Mesenchymal stem cell (in vitro differentiated cells and primary cell): Measurements from ENCODE around the gene ZNF319.
"Not testable (repeated sequence)": the region's sequence is repeated elsewhere in the genome, so short reads cannot be mapped to it uniquely, and the experiment has no call there.

Source experiments
- DNase-seq: peaks from one replicate; pipeline ENCODE4 v3.0.0-alpha.2; 2013
- H2AFZ ChIP-seq: one replicate; pipeline ENCODE4 v1.6.1; 2013; ENCODE audit warnings: low read depth, mild to moderate bottlenecking, control low read depth, inconsistent platforms, low read length, moderate library complexity
- H2AK5ac ChIP-seq: 2 replicates; pipeline ENCODE4 v1.6.1; 2013; ENCODE audit warnings: low read length, moderate library complexity, mild to moderate bottlenecking, inconsistent platforms; ENCODE audit not compliant: severe bottlenecking
- H2BK120ac ChIP-seq: one replicate; pipeline ENCODE4 v1.6.1; 2013; ENCODE audit warnings: low read depth, mild to moderate bottlenecking, inconsistent platforms, low read length, moderate library complexity
- H2BK12ac ChIP-seq, 2 experiments: one replicate each; pipeline ENCODE4 v1.6.1; 2013; ENCODE audit warnings: inconsistent platforms in 2 of 2, low read length in 2 of 2, mild to moderate bottlenecking in 2 of 2, moderate library complexity in 2 of 2, control low read depth in 1 of 2
- H2BK15ac ChIP-seq: one replicate; pipeline ENCODE4 v1.6.1; 2013; ENCODE audit warnings: mild to moderate bottlenecking, low read depth, inconsistent platforms; ENCODE audit not compliant: poor library complexity, severe bottlenecking
- H2BK5ac ChIP-seq: 2 replicates; pipeline ENCODE4 v1.6.1; 2013; ENCODE audit warnings: low read depth, mild to moderate bottlenecking, low read length, control low read depth, inconsistent platforms; ENCODE audit not compliant: poor library complexity, severe bottlenecking
- H3K14ac ChIP-seq, 2 experiments: one replicate each; pipeline ENCODE4 v1.6.1; 2013; ENCODE audit warnings: inconsistent platforms in 2 of 2, low read length in 2 of 2, control low read depth in 1 of 2, mild to moderate bottlenecking in 1 of 2, moderate library complexity in 1 of 2
- H3K18ac ChIP-seq, 2 experiments: one replicate each; pipeline ENCODE4 v1.6.1; 2013; ENCODE audit warnings: inconsistent platforms in 2 of 2, low read length in 2 of 2, control low read depth in 1 of 2, low read depth in 1 of 2, mild to moderate bottlenecking in 1 of 2
- H3K23ac ChIP-seq, 2 experiments: one replicate each; pipeline ENCODE4 v1.6.1; 2013; ENCODE audit warnings: inconsistent platforms in 2 of 2, low read length in 2 of 2, mild to moderate bottlenecking in 2 of 2, moderate library complexity in 2 of 2, control low read depth in 1 of 2
- H3K27ac ChIP-seq: 2 replicates; pipeline ENCODE4 v1.5.1; 2013; ENCODE audit warnings: mild to moderate bottlenecking, moderate library complexity, low read length, control low read depth, inconsistent platforms; ENCODE audit not compliant: poor library complexity, severe bottlenecking
- H3K27me3 ChIP-seq, 2 experiments: 2 replicates each; pipeline versions ENCODE4 v1.6.1 to v1.7.0; 2013; ENCODE audit warnings: low read length in 2 of 2, mild to moderate bottlenecking in 2 of 2, moderate library complexity in 2 of 2, control low read depth in 1 of 2, inconsistent platforms in 1 of 2; ENCODE audit not compliant: control insufficient read depth in 1 of 2, insufficient read depth in 1 of 2
- H3K36me3 ChIP-seq, 2 experiments: 2 replicates each; pipeline versions ENCODE4 v1.6.1 to v1.7.0; 2013; ENCODE audit warnings: low read length in 2 of 2, control low read depth in 1 of 2, inconsistent platforms in 1 of 2, low read depth in 1 of 2, mild to moderate bottlenecking in 1 of 2; ENCODE audit not compliant: insufficient read depth in 2 of 2, control insufficient read depth in 1 of 2
- H3K4ac ChIP-seq, 2 experiments: one replicate each; pipeline ENCODE4 v1.6.1; 2013; ENCODE audit warnings: inconsistent platforms in 2 of 2, low read length in 2 of 2, mild to moderate bottlenecking in 2 of 2, moderate library complexity in 2 of 2, control low read depth in 1 of 2, low read depth in 1 of 2
- H3K4me1 ChIP-seq: 2 replicates; pipeline ENCODE4 v1.6.1; 2013; ENCODE audit warnings: low read depth, low read length, control low read depth; ENCODE audit not compliant: control insufficient read depth, insufficient read depth
- H3K4me2 ChIP-seq: 2 replicates; pipeline ENCODE4 v1.6.1; 2013; ENCODE audit warnings: low read length, mild to moderate bottlenecking, inconsistent platforms; ENCODE audit not compliant: poor library complexity, severe bottlenecking
- H3K4me3 ChIP-seq, 2 experiments: 2 replicates each; pipeline versions ENCODE4 v1.5.1 to v1.7.0; 2013; ENCODE audit warnings: low read length in 2 of 2, mild to moderate bottlenecking in 2 of 2, control low read depth in 1 of 2, low read depth in 1 of 2; ENCODE audit not compliant: insufficient read depth in 1 of 2
- H3K79me1 ChIP-seq: replicated peaks from 2 replicates; pipeline ENCODE4 v1.6.1; 2013; ENCODE audit warnings: mild to moderate bottlenecking, control low read depth, low read length, inconsistent platforms; ENCODE audit not compliant: poor library complexity, severe bottlenecking
- H3K9ac ChIP-seq: 2 replicates; pipeline ENCODE4 v1.7.0; 2013; ENCODE audit warnings: mild to moderate bottlenecking, low read length, moderate library complexity
- H3K9me3 ChIP-seq: 2 replicates; pipeline ENCODE4 v1.7.0; 2013; ENCODE audit warnings: mild to moderate bottlenecking, low read length; ENCODE audit not compliant: control insufficient read depth
- H4K8ac ChIP-seq: one replicate; pipeline ENCODE4 v1.6.1; 2013; ENCODE audit warnings: inconsistent platforms, mild to moderate bottlenecking, low read length, moderate library complexity
- H4K91ac ChIP-seq: one replicate; pipeline ENCODE4 v1.6.1; 2013; ENCODE audit warnings: mild to moderate bottlenecking, low read length, inconsistent platforms
- WGBS: methylation state at CpG from one replicate; pipeline ENCODE4 v1.1.7; 2013; ENCODE audit warnings: mixed read lengths; 5-methylcytosine and 5-hydroxymethylcytosine counted together

The ZNF319 gene

GRCh38 chr16:57979006-57979585 lies 21.4 kb downstream of the ZNF319 start:
- WGBS: 87% methylated on average over 10 of the region's 11 CpGs
- Histone ChIP-seq H3K4me2 (no peak overlapping the region), H3K9me3 (no peaks in the 10 kb centered on the region), H2BK15ac (no peak overlapping the region), H3K4ac (no peak overlapping the region), H2AFZ (no peak overlapping the region), H3K4me3 (no peak overlapping the region), H2BK120ac (no peak overlapping the region), H3K27ac (no peak overlapping the region), H2BK5ac (no peak overlapping the region), H4K8ac (no peak overlapping the region), H3K27me3 (peaks cover 4 to 88% of the 10 kb centered on the region in 2 experiments), H3K4me1 (no peaks in the 10 kb centered on the region), H3K23ac (no peak overlapping the region), H3K14ac (no peak overlapping the region), H3K79me1 (no peaks in the 10 kb centered on the region), H4K91ac (no peak overlapping the region), H2AK5ac (no peak overlapping the region), H3K9ac (no peak overlapping the region), H2BK12ac (no peak overlapping the region), H3K36me3 (no peaks in the 10 kb centered on the region), H3K18ac (no peak overlapping the region)
- no peak for DNase-seq

DNA sequence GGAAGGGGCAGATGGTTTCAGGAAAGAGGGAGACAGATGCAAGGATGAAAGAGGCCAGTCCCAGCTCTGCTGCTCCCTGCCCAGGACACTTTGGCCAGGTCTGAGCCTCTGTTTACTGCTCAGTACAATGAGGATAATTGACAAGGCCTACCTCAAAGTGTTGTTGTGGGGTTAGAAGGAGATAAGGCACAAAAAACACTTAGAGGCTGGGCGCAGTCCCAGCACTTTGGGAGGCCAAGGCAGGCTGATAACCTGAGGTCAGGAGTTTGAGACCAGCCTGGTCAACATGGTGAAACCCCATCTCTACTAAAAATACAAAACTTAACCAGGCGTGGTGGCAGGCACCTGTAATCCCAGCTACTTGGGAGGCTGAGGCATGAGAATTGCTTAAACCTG lies 22.4 kb downstream of the ZNF319 start:
- not testable (repeated sequence) for H3K4me1 ChIP-seq, H3K4ac ChIP-seq, H3K9me3 ChIP-seq, H3K9ac ChIP-seq, H3K23ac ChIP-seq, H3K18ac ChIP-seq, H3K4me2 ChIP-seq, H3K27ac ChIP-seq, H2AK5ac ChIP-seq, H2BK5ac ChIP-seq, H4K8ac ChIP-seq, H3K79me1 ChIP-seq, H3K4me3 ChIP-seq, DNase-seq, H4K91ac ChIP-seq, H2BK12ac ChIP-seq, H3K36me3 ChIP-seq, H2AFZ ChIP-seq, H2BK120ac ChIP-seq, H2BK15ac ChIP-seq
- 73% methylated on average over 2 of the region's 2 CpGs for WGBS
- Histone ChIP-seq H3K27me3 (peaks cover 4 to 88% of the 10 kb centered on the region in 2 experiments), H3K14ac (peak overlapping the region in 1 of 2 experiments; percentile 62)

DNA sequence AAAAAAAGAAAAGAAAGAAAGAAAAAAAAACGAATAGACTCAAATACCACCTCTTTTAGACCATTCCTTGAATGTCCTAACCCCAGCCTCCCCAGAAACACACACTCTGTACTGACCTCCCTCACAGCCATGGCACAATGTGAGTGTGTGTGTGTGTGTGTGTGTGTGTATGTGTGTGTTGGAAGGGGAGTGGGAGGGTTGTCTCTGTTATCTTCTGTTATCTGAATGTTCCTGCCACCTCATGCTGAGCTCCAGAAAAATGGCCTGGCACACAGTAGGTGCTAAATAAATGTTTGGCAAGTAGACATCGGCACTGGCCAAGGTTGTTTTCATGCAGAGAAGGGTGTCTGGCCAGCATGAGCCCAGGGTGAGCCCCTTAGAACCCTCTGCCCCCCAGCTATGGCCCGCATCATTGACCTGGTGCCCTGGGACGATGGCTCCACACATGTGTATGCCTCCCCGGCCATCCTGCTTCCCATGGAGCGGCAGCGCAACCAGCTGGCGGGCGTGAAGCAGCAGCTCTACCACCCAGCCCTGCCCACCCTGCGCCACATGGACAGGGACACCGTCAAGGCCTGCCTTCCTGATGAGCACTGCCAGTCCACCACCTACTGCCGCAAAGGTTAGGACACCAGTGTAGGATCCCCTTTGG lies 22.9 kb downstream of the ZNF319 start:
- H2BK15ac ChIP-seq: no peak overlapping the region
- no peak overlapping the region for H4K8ac ChIP-seq
- H2BK120ac ChIP-seq: no peak overlapping the region

DNA sequence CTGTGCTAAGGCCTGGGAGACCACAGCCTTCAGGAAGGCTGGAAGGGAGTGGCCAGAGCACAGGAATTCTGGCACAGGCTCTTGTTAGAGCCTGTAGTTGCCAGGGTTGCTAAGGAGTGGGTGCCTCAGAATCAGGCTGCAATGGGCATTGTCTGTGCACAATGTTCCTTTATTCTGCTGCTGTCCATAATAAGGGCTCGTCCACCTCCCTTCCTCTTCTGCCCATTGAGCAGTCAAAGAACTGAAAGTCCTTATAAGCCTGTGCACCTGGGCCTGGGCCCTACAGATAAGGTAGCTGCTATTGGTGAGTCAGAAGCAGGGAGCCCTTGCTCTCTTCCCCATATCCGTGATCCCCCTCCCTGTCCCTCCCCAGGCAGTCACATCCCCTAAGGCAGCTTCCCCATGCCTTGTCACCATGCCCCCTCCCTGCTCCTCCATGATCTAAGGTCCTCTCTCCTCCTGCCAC lies 24.1 kb downstream of the ZNF319 start:
- Histone ChIP-seq H3K4me1 (no peaks in the 10 kb centered on the region), H3K4me3 (no peak overlapping the region), H4K8ac (no peak overlapping the region), H3K9ac (no peak overlapping the region), H2BK5ac (no peak overlapping the region), H3K79me1 (no peaks in the 10 kb centered on the region), H2AFZ (no peak overlapping the region), H3K4me2 (no peak overlapping the region), H3K36me3 (no peaks in the 10 kb centered on the region), H3K27me3 (peaks cover 4 to 94% of the 10 kb centered on the region in 2 experiments), H3K23ac (no peak overlapping the region), H2BK15ac (no peak overlapping the region), H4K91ac (no peak overlapping the region), H3K27ac (no peak overlapping the region), H2AK5ac (no peak overlapping the region), H3K14ac (no peak overlapping the region), H3K18ac (no peak overlapping the region), H3K9me3 (peaks cover 4% of the 10 kb centered on the region), H3K4ac (no peak overlapping the region), H2BK120ac (no peak overlapping the region), H2BK12ac (no peak overlapping the region)
- no peak for DNase-seq
- WGBS: 85% methylated on average over 2 of the region's 2 CpGs

More for the DNA sequence above, 22.9 kb downstream of the ZNF319 start:
- Histone ChIP-seq H2AFZ (no peak overlapping the region), H3K4ac (no peak overlapping the region), H3K18ac (no peak overlapping the region), H3K9me3 (no peaks in the 10 kb centered on the region), H3K4me2 (no peak overlapping the region), H4K91ac (no peak overlapping the region), H3K4me1 (no peaks in the 10 kb centered on the region), H2BK5ac (no peak overlapping the region), H3K14ac (peak overlapping the region in 1 of 2 experiments; percentile 62), H3K27ac (no peak overlapping the region), H3K9ac (no peak overlapping the region), H3K79me1 (no peaks in the 10 kb centered on the region), H3K23ac (no peak overlapping the region), H3K36me3 (no peaks in the 10 kb centered on the region), H3K4me3 (peak overlapping the region in 1 of 2 experiments; percentile 9), H3K27me3 (peaks cover 4 to 93% of the 10 kb centered on the region in 2 experiments), H2AK5ac (no peak overlapping the region), H2BK12ac (peak overlapping the region in 1 of 2 experiments; percentile 24)
- no peak for DNase-seq
- WGBS: 82% methylated on average over 11 of the region's 12 CpGs
